T-cell (primary cell): ENCODE data around the gene ENTREP1. TPM values are rescaled to one million over a fixed set of nuclear protein-coding genes. Genes with fewer than 3 reads are reported as not detected.

Source experiments
- ATAC-seq, 4 experiments: fragments of 200-7000 bp in 3 of 4; fragments of 150-1000 bp in 1 of 4; cut with Tn5 transposase; replicated peaks in 1 of 4; 1 replicate in 3 of 4; 2 replicates in 1 of 4; pipeline ENCODE4 v1.10.0; 2021; ENCODE audit warnings: moderate library complexity in 3 of 4, mild to moderate bottlenecking in 2 of 4, moderate number of reproducible peaks in 1 of 4
- CTCF ChIA-PET, 2 donors: fragments of 300-600 bp; sonication (Branson Sonifier 250); formaldehyde crosslinking; loops; one replicate each; lab custom pipeline; 2022; ENCODE audit warnings: antibody characterized with exemption in 2 of 2; lab: Charles Lee
- POLR2A ChIA-PET, 2 donors: fragments of 300-600 bp; sonication (Branson Sonifier 250); formaldehyde crosslinking; loops; one replicate each; lab custom pipeline; 2022; ENCODE audit warnings: antibody characterized with exemption in 2 of 2; lab: Charles Lee
- DNase-seq, 35 experiments: peaks; one replicate each; pipeline versions ENCODE4 v3.0.0 to v3.0.0-alpha.2; 2013 to 2023
- H3K27ac ChIP-seq: one replicate; pipeline ENCODE4 v1.5.1; 2013; ENCODE audit warnings: low read length
- H3K27me3 ChIP-seq, 2 experiments: replicated peaks in 1 of 2; 1 replicate in 1 of 2; 2 replicates in 1 of 2; pipeline versions ENCODE4 v1.6.1 to v1.7.0; 2013; ENCODE audit warnings: low read length in 1 of 2, mixed read lengths in 1 of 2; ENCODE audit not compliant: control insufficient read depth in 2 of 2, insufficient read depth in 2 of 2; ENCODE audit errors: extremely low read depth in 1 of 2
- H3K36me3 ChIP-seq, 2 donors: 1 replicate in 1 of 2; 2 replicates in 1 of 2; pipeline versions ENCODE4 v1.6.1 to v1.7.0; 2013; ENCODE audit warnings: low read length in 1 of 2; ENCODE audit not compliant: control insufficient read depth in 2 of 2, insufficient read depth in 1 of 2; ENCODE audit errors: extremely low read depth in 1 of 2
- H3K4me1 ChIP-seq, 2 experiments: 1 replicate in 1 of 2; 2 replicates in 1 of 2; pipeline versions ENCODE4 v1.6.1 to v1.7.0; 2013; ENCODE audit warnings: low read length in 2 of 2, mixed read lengths in 1 of 2; ENCODE audit not compliant: insufficient read depth in 2 of 2, control insufficient read depth in 1 of 2; ENCODE audit errors: extremely low read depth in 1 of 2
- H3K4me3 ChIP-seq, 2 donors: 1 replicate in 1 of 2; 2 replicates in 1 of 2; pipeline versions ENCODE4 v1.5.1 to v1.7.0; 2013; ENCODE audit warnings: mild to moderate bottlenecking in 2 of 2, low read length in 1 of 2, moderate library complexity in 1 of 2; ENCODE audit not compliant: control insufficient read depth in 1 of 2; ENCODE audit errors: extremely low read depth in 1 of 2
- H3K9me3 ChIP-seq: 2 replicates; pipeline ENCODE4 v1.7.0; 2013
- H3K27ac Mint-ChIP-seq, 2 donors: one replicate each; pipeline ENCODE4 v1.8.0; 2020 to 2021; ENCODE audit warnings: mild to moderate bottlenecking in 2 of 2, mixed read lengths in 2 of 2
- H3K27me3 Mint-ChIP-seq, 2 donors: one replicate each; pipeline ENCODE4 v1.8.0; 2021 to 2022; ENCODE audit warnings: mixed read lengths in 2 of 2
- H3K36me3 Mint-ChIP-seq: one replicate; pipeline ENCODE4 v1.8.0; 2021; ENCODE audit warnings: mixed read lengths
- H3K4me1 Mint-ChIP-seq, 3 donors: one replicate each; pipeline ENCODE4 v1.8.0; 2020 to 2022; ENCODE audit warnings: mixed read lengths in 3 of 3, mild to moderate bottlenecking in 1 of 3
- H3K4me3 Mint-ChIP-seq, 3 donors: one replicate each; pipeline ENCODE4 v1.8.0; 2020 to 2022; ENCODE audit warnings: mild to moderate bottlenecking in 3 of 3, mixed read lengths in 3 of 3, moderate library complexity in 3 of 3
- H3K9me3 Mint-ChIP-seq, 3 donors: one replicate each; pipeline ENCODE4 v1.8.0; 2020 to 2022; ENCODE audit warnings: mixed read lengths in 3 of 3
- WGBS: methylation state at CpG from one replicate; pipeline ENCODE4 v1.1.5; 2013; ENCODE audit warnings: missing lambda C conversion rate; ENCODE audit not compliant: insufficient coverage; 5-methylcytosine and 5-hydroxymethylcytosine counted together
- total RNA-seq, 35 experiments: library from RNA in 6 of 35; stranded (reverse) in 6 of 35; fragments of 120-200 nt in 1 of 35; gene quantifications; one replicate each; pipeline versions ENCODE4 v1.2.1 to v1.2.4 and lab custom pipeline; 2013 to 2026

ENTREP1 gene
- under 1 TPM in 2 of 5 donors, not detected in 3; 0.13 to 0.16 TPM for total RNA-seq
- 0.18 TPM for total RNA-seq (2013)
- 0 to 0.31 (median 0.08) reads per million in 29 experiments for total RNA-seq (lab: John Stamatoyannopoulos, UW)

- H3K4me1 Mint-ChIP-seq: peaks cover 0 to 7% (median 7%) of the 10 kb centered on the region in 3 donors
- POLR2A ChIA-PET: no interaction called here
- no peaks in the 10 kb centered on the region for H3K36me3 Mint-ChIP-seq
- H3K27ac Mint-ChIP-seq: peak within 1 kb of the TSS in 1 of 2 donors; percentile 36
- ATAC-seq (no peak), DNase-seq (no peak)
- Histone ChIP-seq H3K9me3 (no peaks in the 10 kb centered on the region), H3K4me3 (no peak within 1 kb of the TSS), H3K27me3 (peaks cover 6 to 23% of the 10 kb centered on the region in 2 experiments), H3K4me1 (no peaks in the 10 kb centered on the region), H3K36me3 (no peaks in the 10 kb centered on the region), H3K27ac (no peak within 1 kb of the TSS)
- CTCF ChIA-PET: no interaction called here
- 4% methylated on average over 80 of the region's 81 CpGs for WGBS
- peaks cover 37 to 48% of the 10 kb centered on the region in 2 donors for H3K27me3 Mint-ChIP-seq
- no peak within 1 kb of the TSS for H3K4me3 Mint-ChIP-seq
- no peaks in the 10 kb centered on the region for H3K9me3 Mint-ChIP-seq
Measured at GRCh38 chr9:69324549-69325401, at the start of gene ENTREP1. TSS of gene ENTREP1 (plus strand) at chr9:69325215. CDS start at chr9:69325310, 95 bp downstream.

- Mint-ChIP-seq H3K4me3 (no peak overlapping the region), H3K36me3 (no peaks in the 10 kb centered on the region), H3K4me1 (no peaks in the 10 kb centered on the region), H3K9me3 (peaks cover 9 to 20% (median 9%) of the 10 kb centered on the region in 3 donors), H3K27me3 (peaks cover 6 to 23% of the 10 kb centered on the region in 2 donors), H3K27ac (no peak overlapping the region)
- no peak for DNase-seq
- Histone ChIP-seq H3K27ac (no peak overlapping the region), H3K9me3 (no peaks in the 10 kb centered on the region), H3K27me3 (peaks cover 0 to 4% of the 10 kb centered on the region in 2 experiments), H3K4me1 (no peaks in the 10 kb centered on the region), H3K36me3 (no peaks in the 10 kb centered on the region), H3K4me3 (no peak overlapping the region)
- CTCF ChIA-PET: no interaction called here
- POLR2A ChIA-PET: no interaction called here
- ATAC-seq: no peak
- WGBS: 83% methylated on average over 3 of the region's 5 CpGs
Measured at GRCh38 chr9:69276775-69277174, 48.2 kb upstream of the ENTREP1 start.

- Histone ChIP-seq H3K4me3 (no peak overlapping the region), H3K36me3 (no peaks in the 10 kb centered on the region), H3K27me3 (peaks cover 0 to 6% of the 10 kb centered on the region in 2 experiments), H3K27ac (no peak overlapping the region), H3K9me3 (no peaks in the 10 kb centered on the region), H3K4me1 (no peaks in the 10 kb centered on the region)
- ATAC-seq: no peak
- Mint-ChIP-seq H3K4me3 (no peak overlapping the region), H3K27me3 (peaks cover 18 to 32% of the 10 kb centered on the region in 2 donors), H3K4me1 (no peaks in the 10 kb centered on the region), H3K36me3 (no peaks in the 10 kb centered on the region), H3K9me3 (peaks cover 8 to 18% (median 9%) of the 10 kb centered on the region in 3 donors), H3K27ac (no peak overlapping the region)
- 69% methylated on average over 2 of the region's 5 CpGs for WGBS
- POLR2A ChIA-PET: no interaction called here
- CTCF ChIA-PET: no interaction called here
- DNase-seq: no peak
Measured at GRCh38 chr9:69279084-69279731, 45.8 kb upstream of the ENTREP1 start.

GRCh38 chr9:69279733-69280132 lies 45.3 kb upstream of the ENTREP1 start:
- no peaks in the 10 kb centered on the region for H3K4me1 Mint-ChIP-seq
- POLR2A ChIA-PET: no interaction called here

GRCh38 chr9:69283003-69283402 lies 42.0 kb upstream of the ENTREP1 start:
- WGBS: 100% methylated on average over 1 of the region's 2 CpGs
- DNase-seq: no peak
- Histone ChIP-seq H3K4me3 (no peak overlapping the region), H3K4me1 (no peaks in the 10 kb centered on the region), H3K27ac (no peak overlapping the region), H3K36me3 (no peaks in the 10 kb centered on the region), H3K27me3 (peaks cover 0 to 5% of the 10 kb centered on the region in 2 experiments), H3K9me3 (no peaks in the 10 kb centered on the region)
- ChIA-PET CTCF (no interaction called here), POLR2A (no interaction called here)
- H3K4me1 Mint-ChIP-seq: no peaks in the 10 kb centered on the region
- H3K9me3 Mint-ChIP-seq: peaks cover 2 to 9% (median 6%) of the 10 kb centered on the region in 3 donors
- H3K27ac Mint-ChIP-seq: no peak overlapping the region
- no peak overlapping the region for H3K4me3 Mint-ChIP-seq
- H3K27me3 Mint-ChIP-seq: peaks cover 43 to 48% of the 10 kb centered on the region in 2 donors
- H3K36me3 Mint-ChIP-seq: no peaks in the 10 kb centered on the region
- no peak for ATAC-seq

More at GRCh38 chr9:69279733-69280132, 45.3 kb upstream of the ENTREP1 start:
- H3K9me3 Mint-ChIP-seq: peaks cover 4 to 13% (median 10%) of the 10 kb centered on the region in 3 donors
- CTCF ChIA-PET: no interaction called here
- H3K4me1 ChIP-seq: no peaks in the 10 kb centered on the region
- H3K27me3 ChIP-seq: peaks cover 0 to 6% of the 10 kb centered on the region in 2 experiments
- peaks cover 22 to 34% of the 10 kb centered on the region in 2 donors for H3K27me3 Mint-ChIP-seq
- no peak overlapping the region for H3K27ac ChIP-seq
- ATAC-seq (no peak), DNase-seq (no peak)
- H3K27ac Mint-ChIP-seq: no peak overlapping the region
- H3K9me3 ChIP-seq: no peaks in the 10 kb centered on the region
- H3K4me3 Mint-ChIP-seq: no peak overlapping the region
- H3K36me3 Mint-ChIP-seq: no peaks in the 10 kb centered on the region
- WGBS: no CpG with 5 or more reads among the region's 3 CpGs
- H3K36me3 ChIP-seq: no peaks in the 10 kb centered on the region
- no peak overlapping the region for H3K4me3 ChIP-seq

- no peaks in the 10 kb centered on the region for H3K4me1 Mint-ChIP-seq
- no peaks in the 10 kb centered on the region for H3K9me3 ChIP-seq
- H3K4me3 Mint-ChIP-seq: no peak overlapping the region
- ChIA-PET CTCF (no interaction called here), POLR2A (no interaction called here)
- DNase-seq (no peak), ATAC-seq (no peak)
- no peak overlapping the region for H3K27ac Mint-ChIP-seq
- no CpG with 5 or more reads among the region's 3 CpGs for WGBS
- H3K27ac ChIP-seq: no peak overlapping the region
- H3K4me3 ChIP-seq: no peak overlapping the region
- H3K4me1 ChIP-seq: no peaks in the 10 kb centered on the region
- H3K36me3 Mint-ChIP-seq: no peaks in the 10 kb centered on the region
- H3K9me3 Mint-ChIP-seq: no peaks in the 10 kb centered on the region
- peaks cover 8 to 12% of the 10 kb centered on the region in 2 donors for H3K27me3 Mint-ChIP-seq
- peaks cover 0 to 4% of the 10 kb centered on the region in 2 experiments for H3K27me3 ChIP-seq
- H3K36me3 ChIP-seq: no peaks in the 10 kb centered on the region
Measured at GRCh38 chr9:69292078-69292477, 32.9 kb upstream of the ENTREP1 start.
